ENCODE measurements around the gene RASSF9. TPM values are rescaled to one million over a fixed set of nuclear protein-coding genes. Genes with fewer than 3 reads are reported as not detected.

The RASSF9 gene
- total and polyA plus RNA-seq, 9 of the 15 experiments (the other 6 are each of a cell fraction or from before 2014, with no cell fraction given): not detected

- no peak for TF ChIP-seq ZNF740 (CRISPR knock-in tag; IDR thresholded peaks at IDR 0.05)
- TF ChIP-seq ZNF740 (tag; IDR thresholded peaks at IDR 0.05): no peak
- no peak for TF ChIP-seq MXD1 (CRISPR knock-in tag; IDR thresholded peaks at IDR 0.05; ENCODE audit: borderline replicate concordance, poor library complexity, severe bottlenecking)
- no peak for TF ChIP-seq SLC30A9 (CRISPR knock-in tag; IDR thresholded peaks at IDR 0.05)
- TF ChIP-seq ATF1 (CRISPR knock-in tag; IDR thresholded peaks at IDR 0.05): no peak
- TF ChIP-seq ATF1 (tag; IDR thresholded peaks at IDR 0.05): no peak
Observed at GRCh38 chr12:85834378-85834777, 1.8 kb downstream of the RASSF9 start (continued).

GRCh38 chr12:85833579-85833978, 2.6 kb downstream of the RASSF9 start:
- POLR2A ChIA-PET: no interaction called here
- H3K36me3 ChIP-seq (ENCODE audit: control insufficient read depth, insufficient read depth, low read length): no peaks in the 10 kb centered on the region
- no peak overlapping the region for H3K9ac ChIP-seq (ENCODE audit: insufficient read depth in 1 of 2, low read depth in 2 of 2, low read length in 2 of 2)
- no peak overlapping the region for H3K4me2 ChIP-seq (ENCODE audit: insufficient read depth, low read length)
- H3K79me2 ChIP-seq (ENCODE audit: control insufficient read depth, insufficient read depth, low read length): no peaks in the 10 kb centered on the region
- CTCF ChIA-PET (ENCODE audit: low intra/inter-chr PET ratio): no interaction called here
- no peaks in the 10 kb centered on the region for H3K27me3 ChIP-seq (ENCODE audit: control insufficient read depth in 2 of 2, insufficient read depth in 2 of 2, low read length in 2 of 2)
- ATAC-seq: no peak
- H2AFZ ChIP-seq (ENCODE audit: low read depth, low read length): no peak overlapping the region
- no peaks in the 10 kb centered on the region for H3K4me1 ChIP-seq (replicated peaks in 1 of 2; ENCODE audit: control insufficient read depth in 2 of 2, insufficient read depth in 2 of 2, low read length in 2 of 2)
- intact Hi-C loops (cut with micrococcal nuclease) (no loop called here), in situ Hi-C loops (cut with MboI) (no loop called here)
- H4K20me1 ChIP-seq (replicated peaks; ENCODE audit: control insufficient read depth, insufficient read depth, low read length): no peaks in the 10 kb centered on the region
- DNase-seq (ENCODE audit: extremely low read depth in 1 of 4, low spot score in 3 of 4): no peak
- no peaks in the 10 kb centered on the region for H3K9me1 ChIP-seq (ENCODE audit: control insufficient read depth, insufficient read depth, low read length)
- no peak overlapping the region for H3K4me3 ChIP-seq
- no peaks in the 10 kb centered on the region for H3K9me3 ChIP-seq (replicated peaks; ENCODE audit: control insufficient read depth, insufficient read depth, low read depth, low read length)
- FAIRE-seq: no peak
- no TSS peak for BruUV-seq (replicated peaks)
- no peak overlapping the region for H3K27ac ChIP-seq (ENCODE audit: extremely low read depth, low read depth, low read length)
- no peak for TF ChIP-seq IRF1 (CRISPR knock-in tag; IDR thresholded peaks at IDR 0.05; ENCODE audit: borderline replicate concordance)
- TF ChIP-seq LARP7 (IDR thresholded peaks at IDR 0.05): no peak
- TF ChIP-seq ZNF41 (CRISPR knock-in tag; conservative IDR thresholded peaks at IDR 0.05): no peak
- TF ChIP-seq PRMT5 (CRISPR knock-in tag; IDR thresholded peaks at IDR 0.05): no peak
- no peak for TF ChIP-seq CC2D1A (IDR thresholded peaks at IDR 0.05)
- no peak for TF ChIP-seq ZEB2 (IDR thresholded peaks at IDR 0.05)
- no peak for TF ChIP-seq L3MBTL2 (IDR thresholded peaks at IDR 0.05)
- TF ChIP-seq CXXC5 (CRISPR knock-in tag; IDR thresholded peaks at IDR 0.05): no peak
- no peak for TF ChIP-seq CBFB (CRISPR knock-in tag; IDR thresholded peaks at IDR 0.05)
- no peak for TF ChIP-seq RNF2 (IDR thresholded peaks at IDR 0.05)
- TF ChIP-seq ZNF280A (IDR thresholded peaks at IDR 0.05; ENCODE audit: low read depth, partially characterized antibody): no peak
- no peak for TF ChIP-seq MYBL2 (IDR thresholded peaks at IDR 0.05; ENCODE audit: low read depth)
- no peak for TF ChIP-seq MYBL2 (CRISPR knock-in tag; IDR thresholded peaks at IDR 0.05; ENCODE audit: borderline replicate concordance)
- TF ChIP-seq ZNF277 (CRISPR knock-in tag; IDR thresholded peaks at IDR 0.05; ENCODE audit: borderline replicate concordance): no peak

Data from K562 (cell line).